NB4 (cell line): Measurements from ENCODE around the gene F7.

Experiments
- MAX ChIP-seq: IDR thresholded peaks from 2 replicates; pipeline ENCODE4 v1.6.1; 2011; ENCODE audit warnings: low read depth, low read length
- MYC ChIP-seq: IDR thresholded peaks from 2 replicates; pipeline ENCODE4 v1.6.1; 2011; ENCODE audit warnings: low read depth, low read length
- POLR2A ChIP-seq: IDR thresholded peaks from 2 replicates; pipeline ENCODE4 v1.6.1; 2011; ENCODE audit warnings: mild to moderate bottlenecking; ENCODE audit not compliant: insufficient read length; ENCODE audit errors: extremely low read depth
- TF ChIP-seq, protein P1 (sequence below): IDR thresholded peaks from one replicate; pipeline ENCODE4 v1.5.1; 2012; ENCODE audit warnings: low read depth, low read length

- no peak for TF ChIP-seq POLR2A
- TF ChIP-seq, protein P1, sequence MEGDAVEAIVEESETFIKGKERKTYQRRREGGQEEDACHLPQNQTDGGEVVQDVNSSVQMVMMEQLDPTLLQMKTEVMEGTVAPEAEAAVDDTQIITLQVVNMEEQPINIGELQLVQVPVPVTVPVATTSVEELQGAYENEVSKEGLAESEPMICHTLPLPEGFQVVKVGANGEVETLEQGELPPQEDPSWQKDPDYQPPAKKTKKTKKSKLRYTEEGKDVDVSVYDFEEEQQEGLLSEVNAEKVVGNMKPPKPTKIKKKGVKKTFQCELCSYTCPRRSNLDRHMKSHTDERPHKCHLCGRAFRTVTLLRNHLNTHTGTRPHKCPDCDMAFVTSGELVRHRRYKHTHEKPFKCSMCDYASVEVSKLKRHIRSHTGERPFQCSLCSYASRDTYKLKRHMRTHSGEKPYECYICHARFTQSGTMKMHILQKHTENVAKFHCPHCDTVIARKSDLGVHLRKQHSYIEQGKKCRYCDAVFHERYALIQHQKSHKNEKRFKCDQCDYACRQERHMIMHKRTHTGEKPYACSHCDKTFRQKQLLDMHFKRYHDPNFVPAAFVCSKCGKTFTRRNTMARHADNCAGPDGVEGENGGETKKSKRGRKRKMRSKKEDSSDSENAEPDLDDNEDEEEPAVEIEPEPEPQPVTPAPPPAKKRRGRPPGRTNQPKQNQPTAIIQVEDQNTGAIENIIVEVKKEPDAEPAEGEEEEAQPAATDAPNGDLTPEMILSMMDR, result no peak
- TF ChIP-seq MAX, result no peak
- TF ChIP-seq MYC, result no peak
These were observed 14.8 kb upstream of the F7 start for GRCh38 chr13:113090806-113091205.
